DOHH2 (cell line): ENCODE results near the gene CYP2U1.

Source experiments
- EZH2phosphoT487 ChIP-seq: fragments of 200-600 bp; sonication (generic); IDR thresholded peaks from 2 replicates; pipeline ENCODE4 v1.6.1; 2017; ENCODE audit warnings: borderline replicate concordance, mild to moderate bottlenecking, antibody characterized with exemption, low read length, moderate library complexity, mixed read lengths
- TF ChIP-seq, protein P1 (sequence below): fragments of 200-600 bp; sonication (generic); IDR thresholded peaks from one replicate; pipeline ENCODE4 v1.5.1; 2014; ENCODE audit warnings: antibody characterized with exemption, mild to moderate bottlenecking, low read depth, low read length; ENCODE audit not compliant: poor library complexity, severe bottlenecking

DNA sequence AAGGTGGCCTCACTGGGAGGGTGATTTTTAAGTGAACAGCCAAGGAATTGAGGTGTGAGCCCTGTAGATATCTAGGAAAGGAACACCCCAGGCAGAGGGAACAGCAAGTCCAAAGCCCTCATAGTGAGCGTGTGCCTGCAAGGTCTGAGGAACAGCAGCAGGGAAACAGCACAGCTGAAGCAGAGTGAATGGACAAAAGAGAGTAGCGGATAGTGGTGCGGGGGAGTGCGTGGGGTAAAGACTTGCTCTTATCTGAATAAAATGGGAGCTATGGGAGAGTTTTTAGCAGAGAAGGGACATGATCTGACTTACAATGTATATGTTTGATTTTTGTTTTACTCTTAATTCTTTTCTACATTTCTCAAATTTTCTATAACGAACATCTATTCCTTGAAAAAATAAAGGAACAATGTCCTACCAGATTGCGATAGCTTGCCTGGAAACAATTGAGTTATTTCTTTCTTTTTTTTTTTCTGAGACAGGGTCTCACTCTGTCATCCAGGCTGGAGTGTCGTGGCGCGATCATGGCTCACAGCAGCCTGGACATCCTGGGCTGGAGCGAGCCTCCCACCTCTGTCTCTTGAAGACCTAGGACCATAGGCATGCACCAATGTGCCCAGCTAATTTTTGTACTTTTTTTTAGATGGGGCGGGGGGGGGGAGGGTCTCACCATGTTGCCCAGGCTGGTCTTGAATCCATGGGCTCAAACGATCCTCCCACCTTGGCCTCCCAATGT is 38.9 kb downstream of the CYP2U1 start:
- TF ChIP-seq, protein P1, sequence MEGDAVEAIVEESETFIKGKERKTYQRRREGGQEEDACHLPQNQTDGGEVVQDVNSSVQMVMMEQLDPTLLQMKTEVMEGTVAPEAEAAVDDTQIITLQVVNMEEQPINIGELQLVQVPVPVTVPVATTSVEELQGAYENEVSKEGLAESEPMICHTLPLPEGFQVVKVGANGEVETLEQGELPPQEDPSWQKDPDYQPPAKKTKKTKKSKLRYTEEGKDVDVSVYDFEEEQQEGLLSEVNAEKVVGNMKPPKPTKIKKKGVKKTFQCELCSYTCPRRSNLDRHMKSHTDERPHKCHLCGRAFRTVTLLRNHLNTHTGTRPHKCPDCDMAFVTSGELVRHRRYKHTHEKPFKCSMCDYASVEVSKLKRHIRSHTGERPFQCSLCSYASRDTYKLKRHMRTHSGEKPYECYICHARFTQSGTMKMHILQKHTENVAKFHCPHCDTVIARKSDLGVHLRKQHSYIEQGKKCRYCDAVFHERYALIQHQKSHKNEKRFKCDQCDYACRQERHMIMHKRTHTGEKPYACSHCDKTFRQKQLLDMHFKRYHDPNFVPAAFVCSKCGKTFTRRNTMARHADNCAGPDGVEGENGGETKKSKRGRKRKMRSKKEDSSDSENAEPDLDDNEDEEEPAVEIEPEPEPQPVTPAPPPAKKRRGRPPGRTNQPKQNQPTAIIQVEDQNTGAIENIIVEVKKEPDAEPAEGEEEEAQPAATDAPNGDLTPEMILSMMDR = no peak
- TF ChIP-seq EZH2phosphoT487 = no peak
